MCF 10A (cell line): Measurements from ENCODE around the gene PHAX. TPM values are rescaled to one million over a fixed set of nuclear protein-coding genes. Genes with fewer than 3 reads are reported as not detected.

ENCODE experiments used
- BruUV-seq: library from RNA; stranded (reverse); fragments of 400-500 nt; replicated peaks from 2 replicates; lab custom pipeline; 2021; lab: Mats Ljungman, UMichigan
- CTCF ChIA-PET: fragments of 300-600 bp; sonication (Branson Sonifier 250); formaldehyde crosslinking; extraction: SDS; loops from one replicate; lab custom pipeline; 2021; ENCODE audit warnings: antibody characterized with exemption, inconsistent platforms; lab: Yijun Ruan, JAX
- POLR2A ChIA-PET: fragments of 300-600, 350-650 bp; sonication (Branson Sonifier 250); formaldehyde crosslinking; extraction: SDS; loops from one replicate; lab custom pipeline; 2020; ENCODE audit warnings: antibody characterized with exemption, inconsistent platforms; lab: Yijun Ruan, JAX
- DNase-seq: peaks from one replicate; pipeline ENCODE4 v3.0.0-alpha.2; 2018; ENCODE audit not compliant: unreplicated experiment
- H3K27ac Mint-ChIP-seq: one replicate; pipeline ENCODE4 v1.8.0; 2022; ENCODE audit warnings: mild to moderate bottlenecking, low read depth, mixed read lengths; ENCODE audit not compliant: unreplicated experiment
- H3K27me3 Mint-ChIP-seq: one replicate; pipeline ENCODE4 v1.8.0; 2022; ENCODE audit warnings: mixed read lengths; ENCODE audit not compliant: insufficient read depth, unreplicated experiment
- H3K36me3 Mint-ChIP-seq: one replicate; pipeline ENCODE4 v1.8.0; 2022; ENCODE audit warnings: mild to moderate bottlenecking, moderate library complexity, mixed read lengths; ENCODE audit not compliant: insufficient read depth, unreplicated experiment
- H3K4me1 Mint-ChIP-seq: one replicate; pipeline ENCODE4 v1.8.0; 2022; ENCODE audit warnings: mixed read lengths; ENCODE audit not compliant: insufficient read depth, unreplicated experiment
- H3K4me3 Mint-ChIP-seq: one replicate; pipeline ENCODE4 v1.8.0; 2022; ENCODE audit warnings: mild to moderate bottlenecking, moderate library complexity, mixed read lengths; ENCODE audit not compliant: unreplicated experiment
- H3K9me3 Mint-ChIP-seq: one replicate; pipeline ENCODE4 v1.8.0; 2022; ENCODE audit warnings: mixed read lengths; ENCODE audit not compliant: unreplicated experiment
- intact Hi-C: fragments of 100-400 bp; cut with micrococcal nuclease; formaldehyde crosslinking; loops from 2 replicates; pipeline ENCODE4 v1.14.1; 2022
- total RNA-seq: library from RNA; stranded (reverse); gene quantifications from 2 replicates; pipeline ENCODE4 v1.2.3, GENCODE V29; 2022
- TF ChIP-seq, protein P1 (sequence below): fragments of 200-600 bp; IDR thresholded peaks from one replicate; pipeline ENCODE4 v1.8.0; 2022; ENCODE audit warnings: antibody characterized with exemption, mild to moderate bottlenecking; ENCODE audit not compliant: unreplicated experiment

Gene PHAX
- total RNA-seq, 1 experiment from 2014 or later: 57.4 TPM

DNA sequence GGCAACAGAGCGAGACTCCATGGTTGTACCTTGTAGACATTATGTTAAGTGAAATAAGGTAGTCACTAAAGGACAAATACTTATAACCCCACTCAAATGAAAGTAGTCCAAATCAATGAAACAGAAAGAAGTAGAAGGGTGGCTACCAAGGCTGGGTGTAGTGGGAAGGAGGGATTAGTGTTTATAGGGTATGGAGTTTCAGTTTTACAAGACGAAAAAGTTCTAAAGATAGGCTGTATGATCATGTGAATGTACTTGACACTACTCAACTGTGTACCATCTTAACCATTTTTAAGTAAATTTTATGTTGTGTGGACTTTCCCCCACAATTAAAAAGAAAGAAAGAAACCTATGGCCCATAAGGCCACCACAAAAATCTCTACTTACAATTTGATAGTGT lies 37.9 kb upstream of the PHAX start:
- peaks cover 86% of the 10 kb centered on the region for H3K36me3 Mint-ChIP-seq
- intact Hi-C loops: no loop called here

DNA sequence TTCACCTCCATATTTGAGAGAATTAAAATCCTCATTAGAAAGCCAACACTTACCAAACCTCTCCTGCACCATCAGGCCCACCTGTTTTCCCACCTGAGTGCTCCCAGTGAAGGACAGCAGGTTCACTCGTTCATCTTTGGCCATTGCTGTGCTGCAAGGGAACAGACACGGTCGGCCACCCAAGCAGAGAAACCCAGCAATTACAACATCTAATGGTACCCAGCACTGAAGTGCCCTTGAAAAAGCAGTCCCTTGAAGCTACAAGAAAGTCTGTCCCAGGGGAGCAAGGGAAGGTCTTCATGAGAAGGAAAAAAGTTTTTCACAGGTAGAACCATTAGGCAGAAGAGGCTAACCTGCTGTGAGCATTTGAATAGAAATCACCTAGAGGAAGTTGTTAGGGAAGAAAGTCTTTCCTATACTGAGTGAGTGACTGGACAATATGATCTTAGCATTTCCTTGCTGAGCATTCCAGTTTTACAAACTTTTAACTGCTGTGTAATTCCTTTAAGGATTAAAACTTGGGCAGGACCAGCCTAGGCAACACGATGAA lies 32.5 kb upstream of the PHAX start:
- ChIA-PET POLR2A (no interaction called here), CTCF (interaction anchor here (1.5 kb wide), 1 partner anchor 32 kb away, joined by 4 read pairs; the partner anchor contains the start of gene PHAX)
- H3K4me1 Mint-ChIP-seq: no peaks in the 10 kb centered on the region
- peaks cover 96% of the 10 kb centered on the region for H3K36me3 Mint-ChIP-seq
- no peaks in the 10 kb centered on the region for H3K9me3 Mint-ChIP-seq
- H3K27ac Mint-ChIP-seq: no peak overlapping the region
- no peak overlapping the region for H3K4me3 Mint-ChIP-seq
- intact Hi-C loops: no loop called here
- H3K27me3 Mint-ChIP-seq: no peaks in the 10 kb centered on the region
- BruUV-seq: no TSS peak
- no peak for DNase-seq
- TF ChIP-seq, protein P1, sequence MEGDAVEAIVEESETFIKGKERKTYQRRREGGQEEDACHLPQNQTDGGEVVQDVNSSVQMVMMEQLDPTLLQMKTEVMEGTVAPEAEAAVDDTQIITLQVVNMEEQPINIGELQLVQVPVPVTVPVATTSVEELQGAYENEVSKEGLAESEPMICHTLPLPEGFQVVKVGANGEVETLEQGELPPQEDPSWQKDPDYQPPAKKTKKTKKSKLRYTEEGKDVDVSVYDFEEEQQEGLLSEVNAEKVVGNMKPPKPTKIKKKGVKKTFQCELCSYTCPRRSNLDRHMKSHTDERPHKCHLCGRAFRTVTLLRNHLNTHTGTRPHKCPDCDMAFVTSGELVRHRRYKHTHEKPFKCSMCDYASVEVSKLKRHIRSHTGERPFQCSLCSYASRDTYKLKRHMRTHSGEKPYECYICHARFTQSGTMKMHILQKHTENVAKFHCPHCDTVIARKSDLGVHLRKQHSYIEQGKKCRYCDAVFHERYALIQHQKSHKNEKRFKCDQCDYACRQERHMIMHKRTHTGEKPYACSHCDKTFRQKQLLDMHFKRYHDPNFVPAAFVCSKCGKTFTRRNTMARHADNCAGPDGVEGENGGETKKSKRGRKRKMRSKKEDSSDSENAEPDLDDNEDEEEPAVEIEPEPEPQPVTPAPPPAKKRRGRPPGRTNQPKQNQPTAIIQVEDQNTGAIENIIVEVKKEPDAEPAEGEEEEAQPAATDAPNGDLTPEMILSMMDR: no peak

More for the DNA sequence above, 37.9 kb upstream of the PHAX start:
- CTCF ChIA-PET: interaction anchor here (0.9 to 1.5 kb wide), 3 partner anchors 209 to 240 kb away, joined by 3 to 5 read pairs (median 4); no protein-coding TSS in a partner anchor
- Mint-ChIP-seq H3K27me3 (no peaks in the 10 kb centered on the region), H3K4me3 (no peak overlapping the region), H3K9me3 (no peaks in the 10 kb centered on the region), H3K4me1 (no peaks in the 10 kb centered on the region), H3K27ac (peak overlapping the region; percentile 23)
- TF ChIP-seq, protein P1: no peak
- POLR2A ChIA-PET: interaction anchor here (1.1 kb wide), 1 partner anchor 31 kb away, joined by 5 read pairs; no protein-coding TSS in a partner anchor
- BruUV-seq: no TSS peak
- DNase-seq: no peak

DNA sequence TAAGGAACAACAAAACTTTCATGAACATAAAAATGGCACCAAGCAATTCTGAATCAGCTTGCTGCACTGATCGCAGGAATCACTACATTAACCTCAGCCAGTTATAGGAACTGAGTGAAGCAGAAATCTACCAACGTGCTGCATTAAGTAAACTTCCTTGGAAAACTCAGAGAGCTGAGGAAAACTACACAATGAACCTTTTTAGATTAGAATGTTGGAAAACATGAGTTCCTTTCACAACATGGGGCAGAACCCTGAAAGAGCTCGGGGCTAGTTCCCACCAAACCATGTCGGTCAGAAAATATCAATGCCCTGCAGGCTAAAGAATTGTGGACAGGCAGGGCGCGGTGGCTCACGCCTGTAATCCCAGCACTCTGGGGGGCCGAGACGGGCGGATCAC lies 25.1 kb upstream of the PHAX start:
- Mint-ChIP-seq H3K4me3 (no peak overlapping the region), H3K27ac (no peak overlapping the region), H3K27me3 (no peaks in the 10 kb centered on the region), H3K36me3 (peaks cover 85% of the 10 kb centered on the region), H3K9me3 (no peaks in the 10 kb centered on the region), H3K4me1 (no peaks in the 10 kb centered on the region)
- BruUV-seq: no TSS peak
- intact Hi-C loops: no loop called here
- CTCF ChIA-PET: interaction anchor here (0.7 to 1.7 kb wide), 8 partner anchors 9 to 238 kb away, joined by 3 to 5 read pairs (median 4); partner anchors contain the start of genes ALDH7A1 and PHAX
- TF ChIP-seq, protein P1: no peak
- POLR2A ChIA-PET: interaction anchor here (0.6 to 2.3 kb wide), 2 partner anchors 19 to 31 kb away, joined by 3 to 9 read pairs; partner anchors contain the start of gene ALDH7A1
- no peak for DNase-seq

DNA sequence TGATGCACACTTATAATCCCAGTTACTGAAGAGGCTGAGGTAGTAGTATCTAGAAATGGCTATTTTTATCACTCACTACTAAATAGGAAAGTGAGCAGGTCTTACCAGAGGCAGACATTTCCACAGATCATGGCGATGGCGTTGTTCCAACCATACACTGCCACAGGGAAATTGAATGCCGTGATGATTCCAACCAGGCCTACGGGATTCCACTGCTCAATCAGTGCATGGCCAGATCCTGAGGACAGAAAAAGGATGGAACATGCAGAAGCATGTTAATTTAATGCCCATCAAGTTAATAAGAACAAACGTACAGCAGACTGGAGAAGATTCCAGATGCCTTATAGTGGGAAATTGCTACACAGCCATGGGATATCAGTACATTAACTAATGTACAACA lies 23.8 kb upstream of the PHAX start:
- POLR2A ChIA-PET: interaction anchor here (3.5 kb wide), 1 partner anchor 17 kb away, joined by 15 read pairs; the partner anchor contains the start of gene ALDH7A1
- DNase-seq: no peak

More for the DNA sequence above, 23.8 kb upstream of the PHAX start:
- H3K4me1 Mint-ChIP-seq: no peaks in the 10 kb centered on the region
- peaks cover 87% of the 10 kb centered on the region for H3K36me3 Mint-ChIP-seq
- TF ChIP-seq, protein P1: no peak
- intact Hi-C loops: no loop called here
- no peak overlapping the region for H3K4me3 Mint-ChIP-seq
- CTCF ChIA-PET: interaction anchor here (1.0 kb wide), 1 partner anchor 18 kb away, joined by 5 read pairs; the partner anchor contains the start of gene ALDH7A1
- BruUV-seq: no TSS peak
- H3K27me3 Mint-ChIP-seq: no peaks in the 10 kb centered on the region
- H3K27ac Mint-ChIP-seq: no peak overlapping the region
- H3K9me3 Mint-ChIP-seq: no peaks in the 10 kb centered on the region
